ENCODE measurements around the gene DIPK1C. TPM values are rescaled to one million over a fixed set of nuclear protein-coding genes. Genes with fewer than 3 reads are reported as not detected.

DIPK1C gene
- total RNA-seq, 1 donor from 2014 or later, result not detected

- Histone ChIP-seq H3K27me3 (ENCODE audit: control insufficient read depth, insufficient read depth, low read length) (peaks cover 6% of the 10 kb centered on the region), H3K36me3 (ENCODE audit: control insufficient read depth, insufficient read depth, low read length) (no peaks in the 10 kb centered on the region), H3K4me3 (ENCODE audit: low read depth, low read length) (no peak overlapping the region)
- no peak for DNase-seq (ENCODE audit: low read depth)
- no peak for TF ChIP-seq CTCF (IDR thresholded peaks at IDR 0.05; ENCODE audit: insufficient read depth, low read length, poor library complexity, severe bottlenecking)
These were observed 16.2 kb downstream of the DIPK1C start for GRCh38 chr18:74440808-74441427.

GRCh38 chr18:74438091-74438490 is 19.0 kb downstream of the DIPK1C start:
- H3K27me3 ChIP-seq (ENCODE audit: control insufficient read depth, insufficient read depth, low read length), result no peaks in the 10 kb centered on the region
- H3K4me3 ChIP-seq (ENCODE audit: low read depth, low read length), result no peak overlapping the region
- no peaks in the 10 kb centered on the region for H3K36me3 ChIP-seq (ENCODE audit: control insufficient read depth, insufficient read depth, low read length)
- no peak for TF ChIP-seq CTCF (IDR thresholded peaks at IDR 0.05; ENCODE audit: insufficient read depth, low read length, poor library complexity, severe bottlenecking)
- no peak for DNase-seq (ENCODE audit: low read depth)

- Histone ChIP-seq H3K27me3 (ENCODE audit: control insufficient read depth, insufficient read depth, low read length) (no peaks in the 10 kb centered on the region), H3K4me3 (ENCODE audit: low read depth, low read length) (no peak overlapping the region), H3K36me3 (ENCODE audit: control insufficient read depth, insufficient read depth, low read length) (no peaks in the 10 kb centered on the region)
- TF ChIP-seq CTCF (IDR thresholded peaks at IDR 0.05; ENCODE audit: insufficient read depth, low read length, poor library complexity, severe bottlenecking), result no peak
- no peak for DNase-seq (ENCODE audit: low read depth)
These were observed 20.8 kb downstream of the DIPK1C start for GRCh38 chr18:74436158-74436769.

- H3K27me3 ChIP-seq (ENCODE audit: control insufficient read depth, insufficient read depth, low read length), result no peaks in the 10 kb centered on the region
- DNase-seq (ENCODE audit: low read depth), result no peak
- TF ChIP-seq CTCF (IDR thresholded peaks at IDR 0.05; ENCODE audit: insufficient read depth, low read length, poor library complexity, severe bottlenecking), result no peak
- H3K36me3 ChIP-seq (ENCODE audit: control insufficient read depth, insufficient read depth, low read length), result no peaks in the 10 kb centered on the region
- no peak overlapping the region for H3K4me3 ChIP-seq (ENCODE audit: low read depth, low read length)
These were observed 21.4 kb downstream of the DIPK1C start for GRCh38 chr18:74435740-74436139.

- Histone ChIP-seq H3K36me3 (ENCODE audit: control insufficient read depth, insufficient read depth, low read length) (no peaks in the 10 kb centered on the region), H3K4me3 (ENCODE audit: low read depth, low read length) (no peak overlapping the region), H3K27me3 (ENCODE audit: control insufficient read depth, insufficient read depth, low read length) (no peaks in the 10 kb centered on the region)
- TF ChIP-seq CTCF (IDR thresholded peaks at IDR 0.05; ENCODE audit: insufficient read depth, low read length, poor library complexity, severe bottlenecking), result no peak
- DNase-seq (ENCODE audit: low read depth), result no peak
These were observed 22.6 kb downstream of the DIPK1C start for GRCh38 chr18:74434466-74434865.

Data from kidney epithelial cell (primary cell).